ENCODE data around the gene SLC16A3. TPM values are rescaled to one million over a fixed set of nuclear protein-coding genes. Genes with fewer than 3 reads are reported as not detected.

Gene SLC16A3
- total and polyA plus RNA-seq, 9 of the 15 experiments (the other 6 are each of a cell fraction or from before 2014, with no cell fraction given), result 0.11 to 5.4 (median 1.2) TPM; not detected in 2

GRCh38 chr17:82287868-82288801, 59.3 kb downstream of the SLC16A3 start (continued):
- TF ChIP-seq MGA (IDR thresholded peaks at IDR 0.05) (peak; percentile 99), BACH1 (tag; IDR thresholded peaks at IDR 0.05) (peak; percentile 47; the same call in 1 of the 2 replicates), MTF1 (CRISPR knock-in tag; IDR thresholded peaks at IDR 0.05; ENCODE audit: borderline replicate concordance) (0 out of 2 replicates have a peak, but pooled peaks have one; percentile 68), RUNX1 (IDR thresholded peaks at IDR 0.05; ENCODE audit: low read depth) (no peak), XRCC4 (IDR thresholded peaks at IDR 0.05; ENCODE audit: extremely low read depth, insufficient read depth, insufficient read length) (no peak), RBFOX2 (IDR thresholded peaks at IDR 0.05; ENCODE audit: low read depth, low read length) (peak; percentile 57; the same call in 1 of the 2 replicates), TEAD2 (tag; IDR thresholded peaks at IDR 0.05) (no peak), CLOCK (CRISPR knock-in tag; IDR thresholded peaks at IDR 0.05; ENCODE audit: borderline replicate concordance) (peak; percentile 95), NR3C1 (CRISPR knock-in tag; IDR thresholded peaks at IDR 0.05) (no peak)
